ENCODE measurements around the gene HPSE2. TPM values are rescaled to one million over a fixed set of nuclear protein-coding genes. Genes with fewer than 3 reads are reported as not detected.

The HPSE2 gene
- total RNA-seq, 1 experiment from 2014 or later, result 0.20 TPM

GRCh38 chr10:98457721-98458120 is 777.9 kb downstream of the HPSE2 start:
- peaks cover 41 to 43% of the 10 kb centered on the region in 2 experiments for H3K4me1 Mint-ChIP-seq
- Histone ChIP-seq H3K23me2 (ENCODE audit: insufficient read length, low read depth, low read length, poor library complexity, severe bottlenecking) (no peaks in the 10 kb centered on the region), H2AK5ac (ENCODE audit: insufficient read length, low read length) (no peak overlapping the region), H4K5ac (ENCODE audit: insufficient read length, low read depth, low read length) (no peak overlapping the region), H3K79me1 (ENCODE audit: insufficient read depth, low read depth, low read length, poor library complexity, severe bottlenecking) (no peaks in the 10 kb centered on the region), H2BK12ac (ENCODE audit: insufficient read length, low read depth, low read length) (no peak overlapping the region), H2AFZ (ENCODE audit: low read length) (no peak overlapping the region), H2BK20ac (ENCODE audit: low read depth, low read length, poor library complexity, severe bottlenecking) (no peak overlapping the region), H3K27me3 (ENCODE audit: insufficient read depth, low read length) (no peaks in the 10 kb centered on the region), H3K56ac (ENCODE audit: insufficient read length, low read depth, low read length) (no peak overlapping the region), H3K18ac (ENCODE audit: insufficient read length, low read depth, low read length) (no peak overlapping the region), H3K4me1 (ENCODE audit: insufficient read depth, low read length) (no peaks in the 10 kb centered on the region; the same call in 1 of the 2 replicates), H3K9me3 (ENCODE audit: control insufficient read depth, low read depth, low read length) (no peaks in the 10 kb centered on the region), H3K79me2 (ENCODE audit: insufficient read depth, low read length) (no peaks in the 10 kb centered on the region), H2BK120ac (ENCODE audit: low read depth, low read length, poor library complexity, severe bottlenecking) (no peak overlapping the region), H3K4me2 (ENCODE audit: insufficient read depth, insufficient read length, low read length) (no peak overlapping the region), H2BK15ac (ENCODE audit: low read depth, low read length) (no peak overlapping the region), H3K23ac (ENCODE audit: insufficient read length, low read depth, low read length) (no peak overlapping the region), H3K27ac (ENCODE audit: insufficient read length, low read depth, low read length) (no peak overlapping the region), H3T11ph (ENCODE audit: low read length) (no peak overlapping the region), H3K14ac (ENCODE audit: insufficient read depth, low read length) (no peak overlapping the region), H4K91ac (ENCODE audit: insufficient read length, low read depth, low read length) (no peak overlapping the region), H4K20me1 (ENCODE audit: control insufficient read depth, insufficient read depth, insufficient read length) (no peaks in the 10 kb centered on the region), H2BK5ac (ENCODE audit: insufficient read length, low read length) (no peak overlapping the region), H4K8ac (replicated peaks; ENCODE audit: insufficient read length, low read depth, low read length) (no peak overlapping the region), H3K4ac (ENCODE audit: low read depth, low read length) (no peak overlapping the region), H3K9ac (ENCODE audit: extremely low read depth, insufficient read length, low read length) (no peak overlapping the region)
- no peaks in the 10 kb centered on the region for H3K27me3 Mint-ChIP-seq (ENCODE audit: low read depth)
- H3K9me3 Mint-ChIP-seq, result no peaks in the 10 kb centered on the region
- no peaks in the 10 kb centered on the region; a peak in 1 of 7 replicates for H3K36me3 Mint-ChIP-seq (ENCODE audit: insufficient read depth in 1 of 3, low read depth in 3 of 3)
- no peak for TF ChIP-seq CTCF (conservative IDR thresholded peaks at IDR 0.05)
- H3K4me3 Mint-ChIP-seq, result no peak overlapping the region
- DNase-seq, result no peak
- no CpG with 5 or more reads among the region's 8 CpGs for WGBS (ENCODE audit: extremely low coverage, insufficient read length, low lambda C conversion rate)
- H3K27ac Mint-ChIP-seq, result no peak overlapping the region
